ENCODE results near the gene TEX52. TPM values are rescaled to one million over a fixed set of nuclear protein-coding genes. Genes with fewer than 3 reads are reported as not detected.

TEX52 gene
- total RNA-seq, 4 donors from 2014 or later, result not detected

DNA sequence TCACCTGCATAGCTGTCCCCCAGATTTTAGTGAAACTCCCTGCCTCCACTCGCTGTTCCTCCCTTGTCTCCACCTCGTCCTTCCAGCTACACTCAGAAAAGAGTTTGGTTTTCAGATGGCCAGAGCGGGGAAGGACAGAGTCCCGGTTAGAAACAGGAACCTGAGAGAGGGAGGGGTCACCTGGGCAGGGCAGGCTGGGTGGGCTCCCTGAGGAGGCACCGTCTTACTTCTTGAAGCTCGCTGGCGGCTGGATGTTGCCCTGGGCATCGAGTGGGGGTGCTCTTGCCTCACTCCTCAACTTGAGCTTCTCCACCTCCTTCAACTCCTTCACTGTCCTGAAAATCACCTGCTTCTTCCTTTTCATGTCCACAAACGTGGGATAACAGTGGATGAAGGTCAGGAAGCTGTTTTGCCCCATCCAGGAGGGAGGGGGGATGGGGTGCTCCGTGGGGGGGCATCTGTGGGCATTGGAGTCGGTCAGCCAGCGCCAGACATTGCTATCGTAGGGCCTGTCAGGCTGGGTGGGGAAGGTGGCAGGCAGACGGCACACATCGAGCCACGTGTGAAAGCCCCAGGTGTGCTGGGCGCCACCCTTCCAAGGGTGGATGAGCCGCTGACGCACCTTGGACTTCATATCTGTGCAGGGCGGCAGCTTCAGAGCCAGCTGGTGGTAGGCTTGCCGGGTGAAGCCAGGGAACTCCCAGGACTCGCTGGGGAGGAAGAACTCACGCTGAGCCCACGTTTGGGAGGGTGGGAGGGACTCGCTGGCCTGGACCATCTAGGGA lies 2.0 kb downstream of the TEX52 start:
- 43 to 65% methylated on average over 2 to 25 of the region's 25 CpGs for WGBS, 2 donors (ENCODE audit: low coverage in 1 of 2)
- Histone ChIP-seq H3K27ac (peak overlapping the region in 3 of 4 donors; percentile 13 to 39 (median 14)), H3K36me3 (no peaks in the 10 kb centered on the region), H3K27me3 (no peaks in the 10 kb centered on the region), H3K4me1 (peaks cover 0 to 27% (median 14%) of the 10 kb centered on the region in 4 donors), H3K4me3 (no peak overlapping the region), H3K9me3 (no peaks in the 10 kb centered on the region)
- peak; percentile 88 for DNase-seq
- TF ChIP-seq POLR2AphosphoS5 (IDR thresholded peaks at IDR 0.05) (peak in 2 of 3 donors; percentile 10 to 40), EP300 (IDR thresholded peaks at IDR 0.05; ENCODE audit: low read depth) (no peak)
- in situ Hi-C loops (cut with MboI; ENCODE audit: low pct_ligation_motif_present in 1 of 4, low pct_unique_long_range_greater_than_20kb in 1 of 4, low sequenced_read_pairs in 3 of 4), result loop anchor here (25.0 kb wide), 1 partner anchor 182 kb away; no protein-coding TSS in a partner anchor
- intact Hi-C loops (cut with DNase I; ENCODE audit: low total_unique reads), result loop anchor here (5.0 to 10.0 kb wide), 2 partner anchors 90 to 187 kb away; no protein-coding TSS in a partner anchor

- peak; percentile 76 for DNase-seq
- Histone ChIP-seq H3K9me3 (no peaks in the 10 kb centered on the region), H3K4me3 (no peak overlapping the region), H3K36me3 (no peaks in the 10 kb centered on the region), H3K27ac (no peak overlapping the region), H3K4me1 (peaks cover 0 to 33% (median 14%) of the 10 kb centered on the region in 4 donors), H3K27me3 (no peaks in the 10 kb centered on the region)
- intact Hi-C loops (cut with DNase I; ENCODE audit: low total_unique reads), result loop anchor here (10.0 kb wide), 1 partner anchor 91 kb away; no protein-coding TSS in a partner anchor
- in situ Hi-C loops (cut with MboI; ENCODE audit: low pct_ligation_motif_present in 1 of 4, low pct_unique_long_range_greater_than_20kb in 1 of 4, low sequenced_read_pairs in 3 of 4), result loop anchor here (25.0 kb wide), 1 partner anchor 184 kb away; no protein-coding TSS in a partner anchor
- 34 to 58% methylated on average over 4 to 11 of the region's 11 CpGs for WGBS, 2 donors (ENCODE audit: low coverage in 1 of 2)
- TF ChIP-seq POLR2A (IDR thresholded peaks at IDR 0.05), result no peak
- no peak for TF ChIP-seq EP300 (IDR thresholded peaks at IDR 0.05; ENCODE audit: low read depth)
- TF ChIP-seq POLR2AphosphoS5 (IDR thresholded peaks at IDR 0.05), result no peak
- peak; percentile 69 to 82 (median 78) for TF ChIP-seq CTCF (IDR thresholded peaks at IDR 0.05)
These were observed 3.2 kb downstream of the TEX52 start for GRCh38 chr12:2853626-2854025.

DNA sequence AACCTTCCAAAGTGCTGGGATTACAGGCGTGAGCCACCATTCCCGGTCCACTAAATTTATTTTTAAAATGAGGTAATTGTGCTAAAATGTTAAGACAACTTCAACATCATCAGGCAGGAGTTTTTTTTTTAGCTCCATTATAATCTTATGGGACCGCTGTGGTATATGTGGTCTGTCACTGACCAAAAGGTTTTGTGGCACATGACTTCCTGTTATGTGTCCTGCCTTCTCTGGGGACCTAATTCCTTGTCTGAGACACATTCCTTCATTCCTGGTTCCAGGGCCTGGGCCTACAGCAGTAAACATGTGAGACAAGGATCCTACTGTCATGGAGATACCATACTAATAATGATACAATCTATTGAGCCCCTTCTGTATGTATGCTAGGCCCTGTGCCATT lies 4.9 kb downstream of the TEX52 start:
- no peaks in the 10 kb centered on the region for H3K36me3 ChIP-seq
- intact Hi-C loops (cut with DNase I; ENCODE audit: low total_unique reads), result loop anchor here (10.0 kb wide), 1 partner anchor 93 kb away; no protein-coding TSS in a partner anchor
- no peak overlapping the region for H3K4me3 ChIP-seq
- DNase-seq, result no peak
- H3K27me3 ChIP-seq, result no peaks in the 10 kb centered on the region
- H3K4me1 ChIP-seq, result peaks cover 0 to 33% (median 14%) of the 10 kb centered on the region in 4 donors
- in situ Hi-C loops (cut with MboI; ENCODE audit: low pct_ligation_motif_present in 1 of 4, low pct_unique_long_range_greater_than_20kb in 1 of 4, low sequenced_read_pairs in 3 of 4), result loop anchor here (25.0 kb wide), 1 partner anchor 185 kb away; no protein-coding TSS in a partner anchor
- TF ChIP-seq EP300 (IDR thresholded peaks at IDR 0.05; ENCODE audit: low read depth), result no peak
- TF ChIP-seq CTCF (IDR thresholded peaks at IDR 0.05), result no peak
- TF ChIP-seq POLR2A (IDR thresholded peaks at IDR 0.05), result no peak
- TF ChIP-seq POLR2AphosphoS5 (IDR thresholded peaks at IDR 0.05), result no peak
- 89 to 93% methylated on average over 2 to 3 of the region's 3 CpGs for WGBS, 2 donors (ENCODE audit: low coverage in 1 of 2)
- H3K27ac ChIP-seq, result no peak overlapping the region
- H3K9me3 ChIP-seq, result no peaks in the 10 kb centered on the region

DNA sequence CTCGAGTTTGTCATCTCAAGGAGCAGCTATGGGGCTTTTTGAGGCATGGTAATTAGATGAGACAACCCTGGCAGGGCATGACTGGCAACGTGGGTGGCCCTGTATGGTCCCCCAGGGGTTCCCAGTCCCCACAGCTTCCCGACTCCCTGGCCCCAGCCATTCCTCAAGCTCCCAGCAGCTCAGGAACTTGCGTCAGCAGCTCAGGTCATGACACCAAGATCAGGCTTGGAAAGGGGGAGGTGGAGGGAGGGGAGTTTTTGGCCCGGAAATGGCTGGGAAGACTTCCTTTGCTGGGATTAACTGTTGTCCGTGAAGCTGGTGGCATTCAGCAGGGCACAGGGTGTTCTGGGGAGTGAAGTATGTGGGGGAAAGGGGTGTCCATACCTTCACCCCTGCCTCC lies 11.6 kb downstream of the TEX52 start:
- no peak for DNase-seq
- Histone ChIP-seq H3K4me1 (peaks cover 0 to 10% (median 0%) of the 10 kb centered on the region in 4 donors), H3K36me3 (no peaks in the 10 kb centered on the region), H3K27me3 (no peaks in the 10 kb centered on the region), H3K9me3 (no peaks in the 10 kb centered on the region), H3K4me3 (no peak overlapping the region), H3K27ac (peak overlapping the region in 1 of 4 donors; percentile 30)
- 56% methylated on average over 6 of the region's 6 CpGs; no CpG with 5 or more reads in 1 of the 2 donors for WGBS, 2 donors (ENCODE audit: low coverage in 1 of 2)
- TF ChIP-seq POLR2AphosphoS5 (IDR thresholded peaks at IDR 0.05) (no peak), POLR2A (IDR thresholded peaks at IDR 0.05) (no peak), EP300 (IDR thresholded peaks at IDR 0.05; ENCODE audit: low read depth) (no peak), CTCF (IDR thresholded peaks at IDR 0.05) (no peak)
- in situ Hi-C loops (cut with MboI; ENCODE audit: low pct_ligation_motif_present in 1 of 4, low pct_unique_long_range_greater_than_20kb in 1 of 4, low sequenced_read_pairs in 3 of 4) (no loop called here), intact Hi-C loops (cut with DNase I; ENCODE audit: low total_unique reads) (no loop called here)
